GM12872 (cell line): ENCODE results near the gene CAV3.

Experiments used
- TF ChIP-seq, protein P1 (sequence below): IDR thresholded peaks from 3 replicates; pipeline ENCODE4 v1.5.1; 2011; ENCODE audit warnings: low read depth, mild to moderate bottlenecking, low read length, moderate library complexity; ENCODE audit not compliant: insufficient read depth

The CAV3 gene

DNA sequence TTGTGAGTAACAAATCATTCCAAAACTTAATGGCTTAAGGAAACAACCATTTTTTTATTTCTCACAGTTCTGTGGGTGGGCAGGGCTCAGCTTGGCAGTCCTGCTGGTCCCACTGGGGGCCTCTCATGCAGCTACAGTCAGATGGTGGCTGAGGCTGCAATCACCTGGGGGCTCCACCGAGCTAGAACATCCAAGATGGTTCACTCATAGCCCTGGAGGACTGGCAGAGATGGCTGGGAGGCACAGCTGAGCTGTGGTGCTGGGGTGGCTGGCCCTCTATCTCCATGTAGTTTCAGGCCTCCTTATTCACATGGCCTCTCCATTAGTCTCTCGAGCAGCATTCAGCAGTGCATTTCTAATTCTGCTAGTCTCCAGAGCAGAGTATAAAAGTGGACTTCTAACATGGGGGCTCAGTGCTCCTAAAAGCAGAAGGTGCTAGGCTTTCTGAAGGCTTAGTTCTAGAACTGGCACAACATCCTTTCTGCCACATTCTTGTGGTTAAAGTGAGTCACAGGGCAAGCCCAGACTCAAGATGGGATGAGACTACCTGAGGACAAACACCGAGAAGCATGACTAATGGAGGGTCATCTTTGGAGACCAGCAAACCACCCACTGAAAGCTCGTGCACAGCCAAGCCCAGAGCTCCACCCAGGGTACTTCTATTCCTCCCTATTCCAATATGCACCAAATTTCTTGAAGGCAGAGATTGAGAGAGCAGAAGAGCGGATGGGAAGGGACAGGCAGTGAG is 6.3 kb downstream of the CAV3 start:
- TF ChIP-seq, protein P1, sequence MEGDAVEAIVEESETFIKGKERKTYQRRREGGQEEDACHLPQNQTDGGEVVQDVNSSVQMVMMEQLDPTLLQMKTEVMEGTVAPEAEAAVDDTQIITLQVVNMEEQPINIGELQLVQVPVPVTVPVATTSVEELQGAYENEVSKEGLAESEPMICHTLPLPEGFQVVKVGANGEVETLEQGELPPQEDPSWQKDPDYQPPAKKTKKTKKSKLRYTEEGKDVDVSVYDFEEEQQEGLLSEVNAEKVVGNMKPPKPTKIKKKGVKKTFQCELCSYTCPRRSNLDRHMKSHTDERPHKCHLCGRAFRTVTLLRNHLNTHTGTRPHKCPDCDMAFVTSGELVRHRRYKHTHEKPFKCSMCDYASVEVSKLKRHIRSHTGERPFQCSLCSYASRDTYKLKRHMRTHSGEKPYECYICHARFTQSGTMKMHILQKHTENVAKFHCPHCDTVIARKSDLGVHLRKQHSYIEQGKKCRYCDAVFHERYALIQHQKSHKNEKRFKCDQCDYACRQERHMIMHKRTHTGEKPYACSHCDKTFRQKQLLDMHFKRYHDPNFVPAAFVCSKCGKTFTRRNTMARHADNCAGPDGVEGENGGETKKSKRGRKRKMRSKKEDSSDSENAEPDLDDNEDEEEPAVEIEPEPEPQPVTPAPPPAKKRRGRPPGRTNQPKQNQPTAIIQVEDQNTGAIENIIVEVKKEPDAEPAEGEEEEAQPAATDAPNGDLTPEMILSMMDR: no peak

DNA sequence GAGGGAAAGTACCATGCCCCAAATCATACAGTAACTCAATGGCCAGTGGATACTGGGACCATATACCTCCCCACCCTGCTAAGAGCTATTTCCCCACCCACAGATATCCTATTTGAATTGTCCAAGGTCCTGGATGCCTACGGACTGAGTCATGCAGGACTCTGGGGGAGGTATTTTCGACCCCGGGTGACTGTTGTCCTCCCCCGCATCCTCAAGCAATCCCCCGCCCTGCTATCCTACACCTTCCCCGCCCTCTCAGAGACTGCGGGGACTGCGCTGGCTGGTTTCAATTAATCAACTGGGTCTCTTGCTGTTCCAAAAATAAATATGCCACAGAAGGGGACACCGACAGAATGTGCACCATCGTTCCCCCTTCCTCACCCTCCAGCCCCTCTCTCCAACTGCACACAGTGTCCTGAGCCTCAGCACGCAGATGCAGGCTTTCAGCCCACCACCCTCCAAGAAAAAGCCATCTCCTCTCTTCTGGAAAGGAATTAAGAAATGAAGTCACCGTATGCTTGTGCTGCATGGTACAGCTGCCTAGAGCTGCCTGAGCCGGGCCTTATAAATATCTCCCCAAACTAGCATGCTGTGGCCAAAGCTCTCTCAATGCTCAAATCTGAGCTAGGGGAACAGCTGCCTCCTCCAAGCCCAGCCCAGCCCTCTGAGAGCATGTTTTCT is 8.1 kb downstream of the CAV3 start:
- TF ChIP-seq, protein P1: no peak

DNA sequence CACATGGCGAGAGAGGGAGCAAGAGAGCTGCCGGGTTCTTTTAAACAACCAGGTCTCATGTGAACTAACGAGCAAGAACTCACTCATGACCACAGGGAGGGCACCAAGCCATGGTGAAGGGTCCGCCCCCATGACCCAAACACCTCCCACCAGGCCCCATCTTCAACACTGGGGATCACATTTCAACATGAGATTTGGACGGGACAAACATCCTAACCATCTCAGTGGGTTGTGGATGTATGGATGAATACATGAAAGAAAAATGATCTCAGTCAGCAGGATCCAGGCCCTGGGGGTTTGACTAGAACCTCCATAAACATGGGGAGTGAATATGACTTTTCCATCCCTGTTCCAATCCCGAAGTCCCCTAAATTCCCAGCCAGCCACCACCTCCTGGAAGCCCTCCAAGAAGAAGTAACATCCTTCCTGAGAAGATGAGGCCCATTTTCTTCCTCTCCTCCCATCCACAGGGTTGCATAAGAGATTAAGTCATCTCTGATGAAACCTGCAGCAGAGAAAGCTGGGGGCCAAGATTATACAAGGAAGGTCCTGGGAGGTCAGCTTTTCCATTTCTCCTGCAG is 9.5 kb downstream of the CAV3 start:
- TF ChIP-seq, protein P1: no peak

DNA sequence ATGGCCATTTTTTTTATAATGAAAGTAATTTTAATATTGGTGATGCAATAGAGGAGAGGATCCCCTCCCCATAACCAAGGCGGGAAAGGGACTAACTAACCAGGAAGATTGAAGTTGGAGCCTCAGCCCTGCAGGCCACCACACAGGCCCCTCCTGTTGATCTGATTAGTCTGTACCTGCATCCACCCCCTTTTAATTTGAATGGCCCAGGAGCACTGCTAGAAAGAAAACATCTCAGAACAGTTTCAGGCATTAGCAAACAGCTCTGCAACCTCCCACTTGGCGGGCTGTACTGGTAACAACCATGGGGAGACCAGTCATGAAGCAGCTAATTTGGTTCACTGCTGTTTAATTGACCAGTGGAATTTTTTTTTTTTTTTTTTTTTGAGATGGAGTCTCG is 10.3 kb downstream of the CAV3 start:
- TF ChIP-seq, protein P1: no peak

DNA sequence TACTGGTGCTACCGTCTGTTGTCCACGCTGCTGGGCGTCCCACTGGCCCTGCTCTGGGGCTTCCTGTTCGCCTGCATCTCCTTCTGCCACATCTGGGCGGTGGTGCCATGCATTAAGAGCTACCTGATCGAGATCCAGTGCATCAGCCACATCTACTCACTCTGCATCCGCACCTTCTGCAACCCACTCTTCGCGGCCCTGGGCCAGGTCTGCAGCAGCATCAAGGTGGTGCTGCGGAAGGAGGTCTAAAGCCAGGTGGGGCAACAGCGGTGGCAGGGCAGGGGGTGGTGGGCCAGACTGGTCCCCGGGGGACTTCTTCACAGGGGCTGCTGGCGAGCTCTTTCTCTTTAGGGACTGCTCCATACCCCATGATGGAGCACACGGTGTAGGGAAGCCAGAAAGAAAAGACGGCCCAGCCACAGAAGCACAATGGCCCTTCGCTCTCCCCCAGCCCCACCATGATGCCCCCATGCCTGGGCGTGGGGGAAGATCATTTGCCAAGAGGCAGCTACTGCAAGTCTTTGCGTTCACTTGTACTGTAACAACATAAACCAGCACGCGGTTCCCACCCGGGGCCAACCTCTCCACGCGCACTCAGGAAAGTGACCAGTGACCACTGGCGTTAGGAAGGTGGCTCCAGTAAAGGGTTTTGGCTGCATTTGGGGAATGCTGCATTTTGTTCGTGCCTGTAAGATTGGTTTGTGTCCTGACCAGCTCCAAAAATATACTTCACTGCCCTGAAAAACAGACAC is 12.2 kb downstream of the CAV3 start:
- TF ChIP-seq, protein P1: no peak

DNA sequence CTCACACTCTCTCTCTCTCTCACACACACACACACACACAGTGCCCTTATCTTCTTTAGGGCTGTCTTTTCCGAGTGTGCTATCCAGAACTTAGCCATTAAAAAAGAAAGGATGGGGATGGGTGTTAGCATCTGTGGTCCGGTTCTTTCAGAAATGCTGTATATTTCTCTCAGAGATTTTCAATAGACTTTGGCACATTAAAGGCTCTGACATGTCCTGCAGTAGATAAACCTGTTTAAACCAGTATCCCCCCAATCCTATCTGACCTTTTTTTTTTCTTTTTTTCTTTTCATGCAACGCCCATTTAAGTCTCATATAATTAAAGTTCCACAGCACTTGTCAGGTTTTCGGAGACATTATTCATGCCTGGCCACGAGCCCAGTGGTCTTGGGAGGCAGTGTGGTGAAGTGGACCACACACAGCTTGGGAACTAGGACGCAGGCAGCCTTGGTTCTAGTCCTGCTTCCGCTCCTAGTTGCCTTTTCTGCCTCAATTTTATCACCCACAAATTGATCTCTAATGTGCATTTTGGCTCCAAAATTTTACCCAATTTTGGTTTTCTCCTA is 13.3 kb downstream of the CAV3 start:
- TF ChIP-seq, protein P1: no peak

DNA sequence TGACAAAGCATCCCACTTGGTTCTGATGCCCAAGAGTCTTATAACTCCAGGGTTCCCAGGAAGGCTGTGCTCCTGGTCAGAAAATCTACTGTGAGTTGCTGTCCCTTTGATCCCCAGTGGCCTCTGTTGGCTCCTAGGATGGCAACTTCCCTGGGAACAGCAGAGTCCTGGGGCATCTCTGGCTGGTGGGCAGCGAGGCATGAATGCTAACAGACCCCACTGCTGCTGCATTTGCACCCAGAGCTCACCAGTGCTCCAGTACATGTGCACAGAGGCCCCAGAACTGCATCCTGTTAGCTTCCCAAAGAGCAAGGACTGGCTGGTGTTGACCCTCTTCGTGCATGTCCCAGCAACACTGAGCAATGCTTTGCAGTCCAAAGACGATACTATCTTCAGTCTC is 15.7 kb downstream of the CAV3 start:
- TF ChIP-seq, protein P1: no peak
